NK-92 treated with Interleukin-12 subunit alpha and Interleukin-12 subunit beta, amount 100 ng/mL, for 24 hours (cell line): Measurements from ENCODE around the gene IRF6.

Experiments
- DNase-seq: peaks from one replicate; lab custom pipeline; 2025; lab: John Stamatoyannopoulos, UW

IRF6 gene

GRCh38 chr1:209759829-209760359 lies 46.0 kb downstream of the IRF6 start:
- no peak for DNase-seq

GRCh38 chr1:209758400-209758799 lies 47.5 kb downstream of the IRF6 start:
- DNase-seq: no peak

GRCh38 chr1:209756615-209757445 lies 49.1 kb downstream of the IRF6 start:
- DNase-seq: peak; percentile 29

GRCh38 chr1:209755926-209756614 lies 49.9 kb downstream of the IRF6 start, which contains the start of gene TRAF3IP3:
TSS of gene TRAF3IP3 (plus strand) at chr1:209756053. CDS start at chr1:209760040, 3,987 bp downstream.
- peak; percentile 69 for DNase-seq

- no peak for DNase-seq
These were observed 50.7 kb downstream of the IRF6 start for GRCh38 chr1:209755256-209755655.

- DNase-seq: no peak
These were observed 53.1 kb downstream of the IRF6 start for GRCh38 chr1:209752890-209753289.

GRCh38 chr1:209751627-209752231 lies 54.2 kb downstream of the IRF6 start:
- DNase-seq: no peak

GRCh38 chr1:209749670-209750323 lies 56.1 kb downstream of the IRF6 start:
- no peak for DNase-seq

- DNase-seq: no peak
These were observed 56.7 kb downstream of the IRF6 start for GRCh38 chr1:209749205-209749604.

GRCh38 chr1:209748620-209749019 lies 57.3 kb downstream of the IRF6 start:
- DNase-seq: no peak

GRCh38 chr1:209747580-209748262 lies 58.2 kb downstream of the IRF6 start:
- peak; percentile 77 for DNase-seq

GRCh38 chr1:209746451-209747165 lies 59.3 kb downstream of the IRF6 start:
- DNase-seq: no peak

GRCh38 chr1:209743145-209743482 lies 62.8 kb downstream of the IRF6 start:
- no peak for DNase-seq

- DNase-seq: no peak
These were observed 63.4 kb downstream of the IRF6 start for GRCh38 chr1:209742409-209743144.

- DNase-seq: no peak
These were observed 64.1 kb downstream of the IRF6 start for GRCh38 chr1:209741889-209742288.

- no peak for DNase-seq
These were observed 64.7 kb downstream of the IRF6 start for GRCh38 chr1:209741193-209741592.

GRCh38 chr1:209738270-209738669 lies 67.7 kb downstream of the IRF6 start:
- DNase-seq: no peak

- no peak for DNase-seq
These were observed 68.8 kb downstream of the IRF6 start for GRCh38 chr1:209737118-209737505.

GRCh38 chr1:209736490-209737117 lies 69.3 kb downstream of the IRF6 start:
- DNase-seq: no peak
